Liver (tissue), 9 donors: ENCODE data around the gene ACTR6. TPM values are rescaled to one million over a fixed set of nuclear protein-coding genes. Genes with fewer than 3 reads are reported as not detected.

ENCODE experiments used
- DNase-seq: peaks from one replicate; pipeline ENCODE4 v3.0.0-alpha.2; 2017; ENCODE audit warnings: low spot score
- H3K27ac ChIP-seq, 2 donors: one replicate each; pipeline ENCODE4 v1.7.0; 2013; ENCODE audit warnings: inconsistent platforms in 2 of 2, low read length in 2 of 2, control low read depth in 1 of 2, low read depth in 1 of 2, mild to moderate bottlenecking in 1 of 2
- H3K27me3 ChIP-seq, 4 donors: one replicate each; pipeline versions ENCODE4 v1.6.1 to v1.7.0; 2013; ENCODE audit warnings: low read length in 3 of 4, inconsistent platforms in 1 of 4, mild to moderate bottlenecking in 1 of 4, moderate library complexity in 1 of 4; ENCODE audit not compliant: control insufficient read depth in 4 of 4, insufficient read depth in 4 of 4
- H3K36me3 ChIP-seq, 4 donors: one replicate each; pipeline versions ENCODE4 v1.6.1 to v1.7.0; 2013; ENCODE audit warnings: low read length in 3 of 4, mild to moderate bottlenecking in 3 of 4, low read depth in 1 of 4, moderate library complexity in 1 of 4; ENCODE audit not compliant: control insufficient read depth in 4 of 4, insufficient read depth in 3 of 4
- H3K4me1 ChIP-seq, 4 donors: one replicate each; pipeline versions ENCODE4 v1.6.1 to v1.7.0; 2013; ENCODE audit warnings: low read length in 3 of 4, mild to moderate bottlenecking in 3 of 4, moderate library complexity in 1 of 4; ENCODE audit not compliant: control insufficient read depth in 4 of 4, insufficient read depth in 4 of 4
- H3K4me3 ChIP-seq, 3 donors: one replicate each; pipeline versions ENCODE4 v1.6.1 to v1.7.0; 2013; ENCODE audit warnings: low read length in 3 of 3, control low read depth in 1 of 3, low read depth in 1 of 3, mild to moderate bottlenecking in 1 of 3
- H3K9ac ChIP-seq, 2 donors: one replicate each; pipeline ENCODE4 v1.7.0; 2013; ENCODE audit warnings: low read length in 2 of 2, mild to moderate bottlenecking in 2 of 2, moderate library complexity in 2 of 2, control low read depth in 1 of 2, low read depth in 1 of 2
- H3K9me3 ChIP-seq, 4 donors: one replicate each; pipeline versions ENCODE4 v1.6.1 to v1.7.0; 2013; ENCODE audit warnings: low read length in 3 of 4; ENCODE audit not compliant: control insufficient read depth in 4 of 4
- EGR1 ChIP-seq, 2 donors: IDR thresholded peaks; 2 replicates each; pipeline ENCODE4 v1.6.1; 2016 to 2018; ENCODE audit warnings: antibody characterized with exemption in 2 of 2, low read depth in 2 of 2
- FOXA1 ChIP-seq: IDR thresholded peaks from 2 replicates; pipeline ENCODE4 v1.6.1; 2016; ENCODE audit warnings: antibody characterized with exemption
- FOXA2 ChIP-seq: IDR thresholded peaks from 2 replicates; pipeline ENCODE4 v1.6.1; 2016; ENCODE audit warnings: antibody characterized with exemption
- GABPA ChIP-seq, 2 donors: IDR thresholded peaks in 1 of 2; conservative IDR thresholded peaks in 1 of 2; 2 replicates each; pipeline ENCODE4 v1.6.1; 2016; ENCODE audit warnings: antibody characterized with exemption in 2 of 2, mild to moderate bottlenecking in 1 of 2, moderate library complexity in 1 of 2
- HNF4A ChIP-seq, 2 donors: conservative IDR thresholded peaks; 2 replicates each; pipeline ENCODE4 v1.6.1; 2016; ENCODE audit warnings: antibody characterized with exemption in 2 of 2, mild to moderate bottlenecking in 2 of 2
- HNF4G ChIP-seq: IDR thresholded peaks from 2 replicates; pipeline ENCODE4 v1.6.1; 2016; ENCODE audit warnings: antibody characterized with exemption
- JUND ChIP-seq, 2 donors: IDR thresholded peaks; 2 replicates each; pipeline ENCODE4 v1.6.1; 2016; ENCODE audit warnings: antibody characterized with exemption in 2 of 2
- NR2F2 ChIP-seq: IDR thresholded peaks from 2 replicates; pipeline ENCODE4 v1.6.1; 2016; ENCODE audit warnings: antibody characterized with exemption
- RAD21 ChIP-seq, 2 donors: IDR thresholded peaks; 2 replicates each; pipeline ENCODE4 v1.6.1; 2016; ENCODE audit warnings: antibody characterized with exemption in 2 of 2, mild to moderate bottlenecking in 2 of 2
- RXRA ChIP-seq, 2 donors: IDR thresholded peaks; 2 replicates each; pipeline ENCODE4 v1.6.1; 2017 to 2018; ENCODE audit warnings: antibody characterized with exemption in 2 of 2, mild to moderate bottlenecking in 1 of 2
- SP1 ChIP-seq: IDR thresholded peaks from 2 replicates; pipeline ENCODE4 v1.6.1; 2018; ENCODE audit warnings: antibody characterized with exemption, mild to moderate bottlenecking
- TAF1 ChIP-seq: conservative IDR thresholded peaks from 2 replicates; pipeline ENCODE4 v1.6.1; 2016; ENCODE audit warnings: antibody characterized with exemption, mild to moderate bottlenecking
- YY1 ChIP-seq: IDR thresholded peaks from 2 replicates; pipeline ENCODE4 v1.6.1; 2016; ENCODE audit warnings: antibody characterized with exemption, mild to moderate bottlenecking
- WGBS: extraction: QIAGEN DNeasy Blood & Tissue Kit; methylation state at CpG from one replicate; pipeline ENCODE4 v1.1.7; 2013; 5-methylcytosine and 5-hydroxymethylcytosine counted together
- polyA plus RNA-seq, 2 donors: library from polyadenylated mRNA; stranded (reverse) in 1 of 2; unstranded in 1 of 2; fragments of 200-250 nt in 1 of 2; fragments of >200 nt in 1 of 2; fragmentation: Nextera tagmentation in 1 of 2; extraction: Ambion mirVana in 1 of 2; gene quantifications; one replicate each; pipeline versions ENCODE4 v1.2.1 to v1.2.3, GENCODE V29; 2013 to 2015
- total RNA-seq, 2 donors: library from RNA; depleted of rRNA; stranded (reverse); fragments of >200 nt; gene quantifications; one replicate each; pipeline ENCODE4 v1.2.3, GENCODE V29; 2014
- TF ChIP-seq, protein P1 (sequence below): IDR thresholded peaks from 2 replicates; pipeline ENCODE4 v1.6.1; 2016; ENCODE audit warnings: antibody characterized with exemption
- TF ChIP-seq, protein P2 (sequence below): IDR thresholded peaks from 2 replicates; pipeline ENCODE4 v1.6.1; 2016; ENCODE audit warnings: antibody characterized with exemption, mild to moderate bottlenecking
- TF ChIP-seq, protein P3 (sequence below): fragments of 150-350 bp; IDR thresholded peaks from 2 replicates; pipeline ENCODE4 v1.5.1; 2017; ENCODE audit warnings: improper control_type of control experiment, low read depth, low read length; ENCODE audit not compliant: missing input control
- TF ChIP-seq, protein P4 (sequence below): IDR thresholded peaks from 2 replicates; pipeline ENCODE4 v1.6.1; 2016; ENCODE audit warnings: antibody characterized with exemption
- TF ChIP-seq, protein P5 (sequence below): IDR thresholded peaks from 2 replicates; pipeline ENCODE4 v1.6.1; 2016; ENCODE audit warnings: antibody characterized with exemption
- donor health status: healthy.
- donor health status: healthy.
- donor health status: healthy.
- donor health status: healthy.
- donor health status: healthy.

The ACTR6 gene
- total and polyA plus RNA-seq, 4 donors = 6.9 to 9.7 (median 8.7) TPM

DNA sequence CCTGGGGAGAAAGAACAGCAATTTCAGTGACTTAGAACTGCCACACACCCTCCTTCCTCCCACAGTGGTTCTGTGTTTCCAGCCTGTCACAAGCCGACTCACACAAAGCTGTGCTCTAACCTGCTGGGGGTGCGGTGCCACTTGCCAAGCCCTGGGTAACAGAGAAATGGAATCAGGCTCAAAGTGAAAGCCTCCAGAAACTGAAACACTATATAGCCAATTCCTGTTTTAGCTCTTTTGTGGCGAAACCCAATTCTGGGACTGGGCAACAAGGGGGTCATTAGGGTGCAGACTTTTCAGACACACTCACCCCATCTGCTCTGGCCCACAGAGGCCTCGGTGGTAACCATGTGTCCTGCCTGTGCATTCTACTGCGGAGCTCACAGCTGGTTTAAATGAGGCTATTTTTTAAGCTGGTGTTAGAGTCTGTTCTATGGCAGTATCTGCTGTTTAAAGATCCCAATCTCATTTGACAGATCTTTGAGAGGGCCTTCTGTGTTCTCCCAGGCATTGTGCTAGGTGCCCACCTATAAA lies 15.2 kb upstream of the ACTR6 start:
- Histone ChIP-seq H3K4me1 (no peaks in the 10 kb centered on the region), H3K27ac (no peak overlapping the region), H3K4me3 (no peak overlapping the region), H3K9me3 (no peaks in the 10 kb centered on the region), H3K27me3 (no peaks in the 10 kb centered on the region), H3K9ac (no peak overlapping the region), H3K36me3 (peaks cover 0 to 4% (median 0%) of the 10 kb centered on the region in 4 donors)
- WGBS = 81% methylated on average over 5 of the region's 5 CpGs
- no peak for TF ChIP-seq SP1
- TF ChIP-seq RAD21 (IDR thresholded peaks at IDR 0.05) = no peak
- TF ChIP-seq NR2F2 = no peak
- no peak for TF ChIP-seq FOXA1
- TF ChIP-seq, protein P1, sequence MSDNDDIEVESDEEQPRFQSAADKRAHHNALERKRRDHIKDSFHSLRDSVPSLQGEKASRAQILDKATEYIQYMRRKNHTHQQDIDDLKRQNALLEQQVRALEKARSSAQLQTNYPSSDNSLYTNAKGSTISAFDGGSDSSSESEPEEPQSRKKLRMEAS = no peak
- TF ChIP-seq, protein P2, sequence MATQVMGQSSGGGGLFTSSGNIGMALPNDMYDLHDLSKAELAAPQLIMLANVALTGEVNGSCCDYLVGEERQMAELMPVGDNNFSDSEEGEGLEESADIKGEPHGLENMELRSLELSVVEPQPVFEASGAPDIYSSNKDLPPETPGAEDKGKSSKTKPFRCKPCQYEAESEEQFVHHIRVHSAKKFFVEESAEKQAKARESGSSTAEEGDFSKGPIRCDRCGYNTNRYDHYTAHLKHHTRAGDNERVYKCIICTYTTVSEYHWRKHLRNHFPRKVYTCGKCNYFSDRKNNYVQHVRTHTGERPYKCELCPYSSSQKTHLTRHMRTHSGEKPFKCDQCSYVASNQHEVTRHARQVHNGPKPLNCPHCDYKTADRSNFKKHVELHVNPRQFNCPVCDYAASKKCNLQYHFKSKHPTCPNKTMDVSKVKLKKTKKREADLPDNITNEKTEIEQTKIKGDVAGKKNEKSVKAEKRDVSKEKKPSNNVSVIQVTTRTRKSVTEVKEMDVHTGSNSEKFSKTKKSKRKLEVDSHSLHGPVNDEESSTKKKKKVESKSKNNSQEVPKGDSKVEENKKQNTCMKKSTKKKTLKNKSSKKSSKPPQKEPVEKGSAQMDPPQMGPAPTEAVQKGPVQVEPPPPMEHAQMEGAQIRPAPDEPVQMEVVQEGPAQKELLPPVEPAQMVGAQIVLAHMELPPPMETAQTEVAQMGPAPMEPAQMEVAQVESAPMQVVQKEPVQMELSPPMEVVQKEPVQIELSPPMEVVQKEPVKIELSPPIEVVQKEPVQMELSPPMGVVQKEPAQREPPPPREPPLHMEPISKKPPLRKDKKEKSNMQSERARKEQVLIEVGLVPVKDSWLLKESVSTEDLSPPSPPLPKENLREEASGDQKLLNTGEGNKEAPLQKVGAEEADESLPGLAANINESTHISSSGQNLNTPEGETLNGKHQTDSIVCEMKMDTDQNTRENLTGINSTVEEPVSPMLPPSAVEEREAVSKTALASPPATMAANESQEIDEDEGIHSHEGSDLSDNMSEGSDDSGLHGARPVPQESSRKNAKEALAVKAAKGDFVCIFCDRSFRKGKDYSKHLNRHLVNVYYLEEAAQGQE = no peak
- no peak for TF ChIP-seq TAF1
- TF ChIP-seq, protein P3, sequence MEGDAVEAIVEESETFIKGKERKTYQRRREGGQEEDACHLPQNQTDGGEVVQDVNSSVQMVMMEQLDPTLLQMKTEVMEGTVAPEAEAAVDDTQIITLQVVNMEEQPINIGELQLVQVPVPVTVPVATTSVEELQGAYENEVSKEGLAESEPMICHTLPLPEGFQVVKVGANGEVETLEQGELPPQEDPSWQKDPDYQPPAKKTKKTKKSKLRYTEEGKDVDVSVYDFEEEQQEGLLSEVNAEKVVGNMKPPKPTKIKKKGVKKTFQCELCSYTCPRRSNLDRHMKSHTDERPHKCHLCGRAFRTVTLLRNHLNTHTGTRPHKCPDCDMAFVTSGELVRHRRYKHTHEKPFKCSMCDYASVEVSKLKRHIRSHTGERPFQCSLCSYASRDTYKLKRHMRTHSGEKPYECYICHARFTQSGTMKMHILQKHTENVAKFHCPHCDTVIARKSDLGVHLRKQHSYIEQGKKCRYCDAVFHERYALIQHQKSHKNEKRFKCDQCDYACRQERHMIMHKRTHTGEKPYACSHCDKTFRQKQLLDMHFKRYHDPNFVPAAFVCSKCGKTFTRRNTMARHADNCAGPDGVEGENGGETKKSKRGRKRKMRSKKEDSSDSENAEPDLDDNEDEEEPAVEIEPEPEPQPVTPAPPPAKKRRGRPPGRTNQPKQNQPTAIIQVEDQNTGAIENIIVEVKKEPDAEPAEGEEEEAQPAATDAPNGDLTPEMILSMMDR = no peak
- TF ChIP-seq HNF4G = no peak
- TF ChIP-seq HNF4A (conservative IDR thresholded peaks at IDR 0.05) = no peak
- TF ChIP-seq, protein P4, sequence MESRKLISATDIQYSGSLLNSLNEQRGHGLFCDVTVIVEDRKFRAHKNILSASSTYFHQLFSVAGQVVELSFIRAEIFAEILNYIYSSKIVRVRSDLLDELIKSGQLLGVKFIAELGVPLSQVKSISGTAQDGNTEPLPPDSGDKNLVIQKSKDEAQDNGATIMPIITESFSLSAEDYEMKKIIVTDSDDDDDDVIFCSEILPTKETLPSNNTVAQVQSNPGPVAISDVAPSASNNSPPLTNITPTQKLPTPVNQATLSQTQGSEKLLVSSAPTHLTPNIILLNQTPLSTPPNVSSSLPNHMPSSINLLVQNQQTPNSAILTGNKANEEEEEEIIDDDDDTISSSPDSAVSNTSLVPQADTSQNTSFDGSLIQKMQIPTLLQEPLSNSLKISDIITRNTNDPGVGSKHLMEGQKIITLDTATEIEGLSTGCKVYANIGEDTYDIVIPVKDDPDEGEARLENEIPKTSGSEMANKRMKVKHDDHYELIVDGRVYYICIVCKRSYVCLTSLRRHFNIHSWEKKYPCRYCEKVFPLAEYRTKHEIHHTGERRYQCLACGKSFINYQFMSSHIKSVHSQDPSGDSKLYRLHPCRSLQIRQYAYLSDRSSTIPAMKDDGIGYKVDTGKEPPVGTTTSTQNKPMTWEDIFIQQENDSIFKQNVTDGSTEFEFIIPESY = no peak
- no peak for TF ChIP-seq FOXA2
- TF ChIP-seq, protein P5, sequence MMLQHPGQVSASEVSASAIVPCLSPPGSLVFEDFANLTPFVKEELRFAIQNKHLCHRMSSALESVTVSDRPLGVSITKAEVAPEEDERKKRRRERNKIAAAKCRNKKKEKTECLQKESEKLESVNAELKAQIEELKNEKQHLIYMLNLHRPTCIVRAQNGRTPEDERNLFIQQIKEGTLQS = no peak
- no peak for TF ChIP-seq GABPA (IDR thresholded peaks at IDR 0.05 in 1 of 2, conservative IDR thresholded peaks at IDR 0.05 in 1 of 2)
- TF ChIP-seq EGR1 (IDR thresholded peaks at IDR 0.05; ENCODE audit: low read depth in 2 of 2) = no peak
- no peak for TF ChIP-seq YY1
- TF ChIP-seq JUND (IDR thresholded peaks at IDR 0.05) = no peak
- no peak for TF ChIP-seq RXRA (IDR thresholded peaks at IDR 0.05)
- DNase-seq = no peak
